ENCODE data around the gene EMID1. TPM values are rescaled to one million over a fixed set of nuclear protein-coding genes. Genes with fewer than 3 reads are reported as not detected.

The EMID1 gene
- polyA plus RNA-seq, 3 donors, result 59.9 to 106 (median 88.8) TPM

Other genes starting within 250 kb of the EMID1 start
- gene C22orf31, start 144.1 kb upstream of the EMID1 start, polyA plus RNA-seq (ENCODE audit: insufficient read length in 3 of 3), result 1 to 10 TPM; 1.3 to 1.8 (median 1.7) TPM
- 10 to 100 TPM; 21.7 to 23.7 (median 23.3) TPM for gene KREMEN1, start 132.9 kb upstream of the EMID1 start, polyA plus RNA-seq (ENCODE audit: insufficient read length in 3 of 3)
- 10 to 100 TPM; 21.4 to 35.0 (median 32.4) TPM for gene RHBDD3, start 62.1 kb downstream of the EMID1 start, polyA plus RNA-seq (ENCODE audit: insufficient read length in 3 of 3)
- 100 to 1,000 TPM; 340 to 350 (median 343) TPM for gene EWSR1, start 62.4 kb downstream of the EMID1 start, polyA plus RNA-seq (ENCODE audit: insufficient read length in 3 of 3)
- 1 to 10 TPM; 5.5 to 9.1 (median 7.3) TPM for gene GAS2L1, start 100.8 kb downstream of the EMID1 start, polyA plus RNA-seq (ENCODE audit: insufficient read length in 3 of 3)
- gene RASL10A, start 109.8 kb downstream of the EMID1 start, polyA plus RNA-seq (ENCODE audit: insufficient read length in 3 of 3), result under 1 TPM; 0.12 to 0.32 (median 0.20) TPM
- gene AP1B1, start 182.7 kb downstream of the EMID1 start, polyA plus RNA-seq (ENCODE audit: insufficient read length in 3 of 3), result 10 to 100 TPM; 42.8 to 46.8 (median 43.9) TPM
- 1 to 10 TPM; 1.1 to 1.2 (median 1.2) TPM for gene RFPL1, start 232.7 kb downstream of the EMID1 start, polyA plus RNA-seq (ENCODE audit: insufficient read length in 3 of 3)

Measured in renal cortex interstitium (tissue), 3 donors.